HUES64 (cell line): Measurements from ENCODE around the gene PARD6B.
A peak's percentile ranks its signal among the peaks of the same experiment; 100 is the strongest.
"Not testable (repeated sequence)": the region's sequence is repeated elsewhere in the genome, so short reads cannot be mapped to it uniquely, and the experiment has no call there.

ENCODE experiments used
- H3K27ac ChIP-seq: 2 replicates; pipeline ENCODE4 v1.7.0; 2013; ENCODE audit warnings: low read depth, low read length, inconsistent platforms
- H3K27me3 ChIP-seq: 2 replicates; pipeline ENCODE4 v1.6.1; 2013; ENCODE audit warnings: mild to moderate bottlenecking, low read length; ENCODE audit not compliant: insufficient read depth
- H3K36me3 ChIP-seq: 2 replicates; pipeline ENCODE4 v1.6.1; 2013; ENCODE audit warnings: mild to moderate bottlenecking, low read length; ENCODE audit not compliant: insufficient read depth
- H3K4me1 ChIP-seq: 2 replicates; pipeline ENCODE4 v1.6.1; 2013; ENCODE audit warnings: mild to moderate bottlenecking, low read length, moderate library complexity; ENCODE audit not compliant: insufficient read depth
- H3K4me3 ChIP-seq: 2 replicates; pipeline ENCODE4 v1.5.1; 2013; ENCODE audit warnings: mild to moderate bottlenecking, low read length, moderate library complexity
- H3K9ac ChIP-seq: 2 replicates; pipeline ENCODE4 v1.6.1; 2013; ENCODE audit warnings: mild to moderate bottlenecking, low read depth, low read length
- H3K9me3 ChIP-seq: 2 replicates; pipeline ENCODE4 v1.6.1; 2013; ENCODE audit warnings: low read depth, low read length; ENCODE audit not compliant: insufficient read depth
- WGBS: fragments of 150-250, 120-280 bp; methylation state at CpG from one replicate; pipeline ENCODE4 v1.1.7; 2013; ENCODE audit warnings: missing lambda C conversion rate; 5-methylcytosine and 5-hydroxymethylcytosine counted together

Gene PARD6B

GRCh38 chr20:50766955-50767809 is 35.8 kb downstream of the PARD6B start:
- WGBS, result 44% methylated on average over 7 of the region's 10 CpGs
- H3K9me3 ChIP-seq, H3K9ac ChIP-seq, H3K36me3 ChIP-seq, H3K27ac ChIP-seq, H3K27me3 ChIP-seq: not testable (repeated sequence)
- 0 out of 2 replicates have a peak overlapping the region, but pooled peaks have one; percentile 24 for H3K4me3 ChIP-seq
- peaks cover 11% of the 10 kb centered on the region; the same call in 1 of the 2 replicates for H3K4me1 ChIP-seq

- H3K36me3 ChIP-seq, H3K9ac ChIP-seq, H3K27me3 ChIP-seq, H3K9me3 ChIP-seq, H3K4me3 ChIP-seq, H3K27ac ChIP-seq: not testable (repeated sequence)
- whole genome bisulfite sequencing, result 78% methylated on average over 3 of the region's 7 CpGs
- peaks cover 11% of the 10 kb centered on the region; the same call in 1 of the 2 replicates for H3K4me1 ChIP-seq
Measured at GRCh38 chr20:50768991-50769390, 37.6 kb downstream of the PARD6B start.

GRCh38 chr20:50769551-50770085 is 38.2 kb downstream of the PARD6B start:
- not testable (repeated sequence) for H3K9ac ChIP-seq, H3K36me3 ChIP-seq, H3K27me3 ChIP-seq, H3K4me3 ChIP-seq, H3K9me3 ChIP-seq, H3K27ac ChIP-seq
- WGBS, result 92% methylated on average over 7 of the region's 12 CpGs
- H3K4me1 ChIP-seq, result peaks cover 11% of the 10 kb centered on the region; the same call in 1 of the 2 replicates

GRCh38 chr20:50771419-50772080 is 40.2 kb downstream of the PARD6B start:
- H3K9me3 ChIP-seq, H3K4me3 ChIP-seq, H3K27me3 ChIP-seq, H3K27ac ChIP-seq, H3K36me3 ChIP-seq, H3K9ac ChIP-seq: not testable (repeated sequence)
- peaks cover 11% of the 10 kb centered on the region; the same call in 1 of the 2 replicates for H3K4me1 ChIP-seq
- WGBS, result 63% methylated on average over 5 of the region's 8 CpGs

GRCh38 chr20:50772420-50773185 is 41.2 kb downstream of the PARD6B start:
- H3K36me3 ChIP-seq, result no peaks in the 10 kb centered on the region
- H3K27ac ChIP-seq, result no peak overlapping the region
- no peaks in the 10 kb centered on the region for H3K27me3 ChIP-seq
- peaks cover 3% of the 10 kb centered on the region; the same call in 1 of the 2 replicates for H3K4me1 ChIP-seq
- H3K4me3 ChIP-seq, result no peak overlapping the region
- H3K9ac ChIP-seq, result no peak overlapping the region
- WGBS, result 80% methylated on average over 5 of the region's 5 CpGs
- no peaks in the 10 kb centered on the region for H3K9me3 ChIP-seq

GRCh38 chr20:50774515-50774914 is 43.1 kb downstream of the PARD6B start:
- 97% methylated on average over 2 of the region's 3 CpGs for WGBS
- no peaks in the 10 kb centered on the region for H3K9me3 ChIP-seq
- no peak overlapping the region for H3K4me3 ChIP-seq
- no peak overlapping the region for H3K9ac ChIP-seq
- H3K36me3 ChIP-seq, result no peaks in the 10 kb centered on the region
- no peaks in the 10 kb centered on the region for H3K4me1 ChIP-seq
- no peaks in the 10 kb centered on the region for H3K27me3 ChIP-seq
- H3K27ac ChIP-seq, result no peak overlapping the region

GRCh38 chr20:50776122-50776817 is 44.9 kb downstream of the PARD6B start:
- H3K9me3 ChIP-seq, result no peaks in the 10 kb centered on the region
- no peaks in the 10 kb centered on the region for H3K36me3 ChIP-seq
- H3K4me1 ChIP-seq, result no peaks in the 10 kb centered on the region
- no peak overlapping the region for H3K9ac ChIP-seq
- H3K27ac ChIP-seq, result no peak overlapping the region
- H3K4me3 ChIP-seq, result no peak overlapping the region
- 76% methylated on average over 7 of the region's 8 CpGs for WGBS
- no peaks in the 10 kb centered on the region for H3K27me3 ChIP-seq

DNA sequence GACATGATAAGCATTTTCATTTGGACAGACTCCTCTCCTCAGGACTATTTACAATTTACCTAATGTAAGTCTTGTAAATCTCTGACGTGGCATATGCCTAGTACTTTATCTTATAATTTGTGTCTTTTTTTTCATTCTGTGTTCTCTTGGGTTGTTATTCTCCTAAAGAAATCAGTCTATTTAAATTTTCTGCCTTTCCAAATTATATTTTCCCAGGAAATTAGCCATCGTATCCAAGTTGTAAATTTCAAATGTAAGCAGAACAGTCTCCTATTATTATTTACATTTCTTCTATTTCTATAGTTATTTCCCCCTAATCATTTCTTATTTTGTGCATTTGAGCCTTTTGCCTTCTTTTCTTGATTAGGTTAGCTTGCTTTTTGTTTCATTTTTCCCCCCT is 46.0 kb downstream of the PARD6B start:
- H3K36me3 ChIP-seq, result no peaks in the 10 kb centered on the region
- no peak overlapping the region for H3K9ac ChIP-seq
- H3K9me3 ChIP-seq, result no peaks in the 10 kb centered on the region
- no peaks in the 10 kb centered on the region for H3K27me3 ChIP-seq
- H3K4me3 ChIP-seq, result no peak overlapping the region
- no peak overlapping the region for H3K27ac ChIP-seq
- no peaks in the 10 kb centered on the region for H3K4me1 ChIP-seq
- WGBS, result 100% methylated on average over 1 of the region's 2 CpGs

- H3K9me3 ChIP-seq, H3K36me3 ChIP-seq, H3K9ac ChIP-seq, H3K4me3 ChIP-seq, H3K4me1 ChIP-seq, H3K27ac ChIP-seq, H3K27me3 ChIP-seq: not testable (repeated sequence)
- WGBS, result 95% methylated on average over 8 of the region's 8 CpGs
Measured at GRCh38 chr20:50778994-50779393, 47.6 kb downstream of the PARD6B start.

DNA sequence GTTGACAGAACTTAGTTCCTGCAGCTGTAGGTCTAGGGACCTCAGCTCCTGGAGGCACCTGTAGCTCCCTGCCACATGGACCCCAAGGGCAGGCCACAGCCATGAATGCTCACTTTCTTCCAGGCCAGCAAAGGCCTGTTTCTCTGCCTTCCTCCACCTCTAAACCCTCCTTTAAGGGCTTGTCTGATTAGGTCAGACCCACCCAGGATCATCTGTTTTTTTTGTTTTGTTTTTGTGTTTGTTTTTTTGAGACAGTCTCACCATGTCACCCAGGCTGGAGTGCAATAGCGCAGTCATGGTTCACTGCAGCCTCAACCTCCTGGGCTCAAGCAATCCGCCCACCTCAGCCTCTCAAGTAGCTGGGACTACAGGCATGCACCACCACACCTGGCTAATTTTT is 52.0 kb downstream of the PARD6B start:
- Histone ChIP-seq H3K9me3 (no peaks in the 10 kb centered on the region), H3K4me1 (no peaks in the 10 kb centered on the region), H3K9ac (no peak overlapping the region), H3K36me3 (no peaks in the 10 kb centered on the region), H3K4me3 (no peak overlapping the region), H3K27me3 (no peaks in the 10 kb centered on the region), H3K27ac (no peak overlapping the region)
- 92% methylated on average over 2 of the region's 2 CpGs for WGBS
